HCEC 1CT (cell line): ENCODE measurements around the gene SP3.

Source experiments
- DNase-seq: peaks from one replicate; pipeline ENCODE4 v3.0.0-alpha.2; 2017

SP3 gene

GRCh38 chr2:173964565-173965371 lies 405 bp downstream of the SP3 start:
- peak; percentile 87 for DNase-seq

GRCh38 chr2:173963817-173964564 lies 1.2 kb downstream of the SP3 start:
- DNase-seq, result peak; percentile 86

- DNase-seq, result peak; percentile 74
Measured at GRCh38 chr2:173963323-173963816, 1.8 kb downstream of the SP3 start.

- no peak for DNase-seq
Measured at GRCh38 chr2:173962583-173963110, 2.5 kb downstream of the SP3 start.

GRCh38 chr2:173962031-173962430 lies 3.1 kb downstream of the SP3 start:
- peak; percentile 39 for DNase-seq

GRCh38 chr2:173961346-173961705 lies 3.8 kb downstream of the SP3 start:
- DNase-seq, result no peak

GRCh38 chr2:173959909-173960308 lies 5.3 kb downstream of the SP3 start:
- no peak for DNase-seq

- no peak for DNase-seq
Measured at GRCh38 chr2:173959358-173959884, 5.8 kb downstream of the SP3 start.

GRCh38 chr2:173958198-173958846 lies 6.9 kb downstream of the SP3 start:
- no peak for DNase-seq

GRCh38 chr2:173957517-173957916 lies 7.7 kb downstream of the SP3 start:
- no peak for DNase-seq

GRCh38 chr2:173956454-173956853 lies 8.7 kb downstream of the SP3 start:
- DNase-seq, result no peak

GRCh38 chr2:173955867-173956266 lies 9.3 kb downstream of the SP3 start:
- DNase-seq, result no peak

GRCh38 chr2:173955004-173955403 lies 10.2 kb downstream of the SP3 start:
- no peak for DNase-seq

- DNase-seq, result no peak
Measured at GRCh38 chr2:173953047-173953424, 12.1 kb downstream of the SP3 start.

GRCh38 chr2:173952267-173953046 lies 12.7 kb downstream of the SP3 start:
- DNase-seq, result no peak

- DNase-seq, result no peak
Measured at GRCh38 chr2:173948842-173949241, 16.3 kb downstream of the SP3 start.

- no peak for DNase-seq
Measured at GRCh38 chr2:173948198-173948597, 17.0 kb downstream of the SP3 start.

- no peak for DNase-seq
Measured at GRCh38 chr2:173947131-173947530, 18.0 kb downstream of the SP3 start.

GRCh38 chr2:173943738-173944137 lies 21.4 kb downstream of the SP3 start:
- no peak for DNase-seq

GRCh38 chr2:173942861-173943523 lies 22.2 kb downstream of the SP3 start:
- DNase-seq, result peak; percentile 32

- no peak for DNase-seq
Measured at GRCh38 chr2:173941567-173941966, 23.6 kb downstream of the SP3 start.
